GM06990 (cell line): ENCODE data around the gene CDC25B.

ENCODE experiments used
- DNase-seq: peaks from one replicate; pipeline ENCODE4 v3.0.0-alpha.2; 2011; ENCODE audit not compliant: insufficient read length; ENCODE audit errors: extremely low read depth
- H3K27me3 ChIP-seq: replicated peaks from 2 replicates; pipeline ENCODE4 v1.6.0; 2011; ENCODE audit warnings: low read length; ENCODE audit not compliant: control insufficient read depth, insufficient read depth
- H3K36me3 ChIP-seq: 2 replicates; pipeline ENCODE4 v1.5.1; 2011; ENCODE audit warnings: low read length; ENCODE audit not compliant: control insufficient read depth, insufficient read depth
- H3K4me3 ChIP-seq: replicated peaks from 2 replicates; pipeline ENCODE4 v1.5.1; 2011; ENCODE audit warnings: low read depth, mild to moderate bottlenecking, control low read depth, low read length
- TF ChIP-seq, protein P1 (sequence below): IDR thresholded peaks from 2 replicates; pipeline ENCODE4 v1.5.1; 2011; ENCODE audit warnings: low read length, control low read depth, mild to moderate bottlenecking, inconsistent platforms; ENCODE audit not compliant: insufficient read depth, poor library complexity, severe bottlenecking

The CDC25B gene

DNA sequence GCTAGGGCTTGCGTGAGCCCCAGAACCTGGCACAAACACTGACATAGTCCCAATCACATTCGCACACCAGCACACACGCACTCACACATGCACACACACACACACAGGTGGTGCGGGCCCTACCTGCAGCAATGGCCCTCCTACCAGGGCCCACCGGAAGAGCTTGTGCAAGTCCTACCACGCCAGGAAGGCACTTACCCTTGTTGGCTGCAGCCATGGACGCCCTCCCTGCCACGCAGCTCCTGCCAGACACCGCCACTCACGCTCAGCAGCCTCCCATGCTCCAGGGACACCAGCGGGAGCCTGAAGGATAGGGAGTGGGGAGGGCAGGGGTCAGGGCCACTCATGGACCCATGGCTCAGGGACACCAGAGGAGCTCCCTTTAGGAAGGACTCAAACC, 36.2 kb upstream of the CDC25B start:
- TF ChIP-seq, protein P1, sequence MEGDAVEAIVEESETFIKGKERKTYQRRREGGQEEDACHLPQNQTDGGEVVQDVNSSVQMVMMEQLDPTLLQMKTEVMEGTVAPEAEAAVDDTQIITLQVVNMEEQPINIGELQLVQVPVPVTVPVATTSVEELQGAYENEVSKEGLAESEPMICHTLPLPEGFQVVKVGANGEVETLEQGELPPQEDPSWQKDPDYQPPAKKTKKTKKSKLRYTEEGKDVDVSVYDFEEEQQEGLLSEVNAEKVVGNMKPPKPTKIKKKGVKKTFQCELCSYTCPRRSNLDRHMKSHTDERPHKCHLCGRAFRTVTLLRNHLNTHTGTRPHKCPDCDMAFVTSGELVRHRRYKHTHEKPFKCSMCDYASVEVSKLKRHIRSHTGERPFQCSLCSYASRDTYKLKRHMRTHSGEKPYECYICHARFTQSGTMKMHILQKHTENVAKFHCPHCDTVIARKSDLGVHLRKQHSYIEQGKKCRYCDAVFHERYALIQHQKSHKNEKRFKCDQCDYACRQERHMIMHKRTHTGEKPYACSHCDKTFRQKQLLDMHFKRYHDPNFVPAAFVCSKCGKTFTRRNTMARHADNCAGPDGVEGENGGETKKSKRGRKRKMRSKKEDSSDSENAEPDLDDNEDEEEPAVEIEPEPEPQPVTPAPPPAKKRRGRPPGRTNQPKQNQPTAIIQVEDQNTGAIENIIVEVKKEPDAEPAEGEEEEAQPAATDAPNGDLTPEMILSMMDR, result no peak
- Histone ChIP-seq H3K36me3 (peaks cover 2% of the 10 kb centered on the region), H3K27me3 (no peaks in the 10 kb centered on the region), H3K4me3 (no peak overlapping the region)
- DNase-seq, result no peak

DNA sequence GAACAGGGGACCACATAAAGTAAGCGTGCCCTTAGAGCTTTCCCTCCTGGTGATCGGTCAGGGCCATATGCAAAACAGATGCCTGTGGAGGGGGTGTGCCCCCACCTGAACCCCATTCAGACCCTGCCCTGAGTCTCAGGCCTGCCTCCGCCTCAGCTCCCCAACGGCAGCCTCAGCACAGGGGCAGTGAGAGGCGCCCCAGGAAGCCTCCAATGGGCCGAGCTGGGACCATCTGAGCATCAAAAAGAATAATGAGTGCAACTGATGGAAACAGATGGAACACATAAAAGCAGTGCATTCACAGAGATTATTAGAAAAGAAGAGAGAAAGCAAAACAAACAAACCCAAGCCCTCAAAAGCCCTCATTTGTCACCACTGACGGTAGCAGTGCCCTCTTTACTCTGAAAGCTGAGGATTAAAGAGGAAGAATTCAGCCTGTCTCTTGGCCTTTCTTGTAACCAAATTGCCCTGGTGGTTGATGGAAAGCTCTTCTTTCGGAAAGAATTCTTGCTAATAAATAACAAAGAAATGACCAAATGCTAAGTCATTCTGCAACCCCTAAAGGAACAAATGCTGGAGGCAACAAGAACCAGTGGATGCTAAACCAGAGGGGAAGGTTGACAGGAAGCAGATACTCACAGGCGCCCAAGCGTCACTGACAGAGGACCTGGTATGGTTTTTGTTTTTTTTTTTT, 35.3 kb upstream of the CDC25B start:
- Histone ChIP-seq H3K36me3 (peaks cover 2% of the 10 kb centered on the region), H3K4me3 (no peak overlapping the region), H3K27me3 (no peaks in the 10 kb centered on the region)
- TF ChIP-seq, protein P1, result no peak
- DNase-seq, result no peak

DNA sequence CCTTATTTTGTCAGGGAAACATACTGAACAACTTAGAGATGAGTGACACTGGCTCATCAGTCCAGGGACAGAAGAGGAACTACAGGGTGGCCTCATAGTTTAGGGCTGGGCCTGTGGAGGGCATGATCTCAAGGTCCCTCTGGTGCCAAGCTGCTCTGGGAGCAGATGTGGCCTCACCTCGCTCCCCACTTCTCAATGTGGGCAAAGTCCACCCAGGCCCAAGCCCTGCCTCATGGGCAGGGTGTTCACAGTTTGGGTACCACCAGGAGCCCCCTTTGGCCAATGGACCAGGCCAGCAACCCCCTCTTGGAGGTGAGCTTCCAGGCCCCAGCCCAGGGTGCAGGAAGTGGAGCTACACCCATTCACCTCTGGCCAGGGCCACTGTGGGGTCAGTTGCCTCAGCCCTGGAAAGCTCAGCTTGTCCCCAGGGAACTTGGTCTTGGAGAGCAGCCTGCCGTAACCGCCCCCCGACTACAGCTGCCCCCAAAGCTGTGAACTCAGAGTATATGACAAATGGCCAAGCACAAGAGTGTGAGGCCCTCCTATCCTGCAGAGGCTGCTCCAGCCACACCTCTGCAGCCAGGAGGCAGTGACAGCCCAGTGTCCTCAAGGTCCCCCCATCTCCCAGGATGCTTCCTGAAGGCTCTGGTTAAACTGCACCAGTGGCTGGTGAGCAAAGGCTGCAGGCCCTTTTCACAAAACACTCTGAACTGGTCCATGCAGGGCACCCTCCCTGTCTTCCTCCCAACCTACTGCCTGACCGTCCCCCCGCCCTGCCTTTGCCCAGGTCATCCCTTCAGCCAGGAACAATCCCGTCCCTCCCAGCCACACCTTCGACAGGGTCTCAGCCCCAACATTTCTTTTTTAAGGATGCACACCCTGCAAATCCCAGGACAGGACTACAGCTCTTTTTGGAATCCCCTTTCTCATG, 32.2 kb upstream of the CDC25B start:
- no peak overlapping the region for H3K4me3 ChIP-seq
- H3K36me3 ChIP-seq, result no peaks in the 10 kb centered on the region; the same call in none of the 2 replicates
- no peaks in the 10 kb centered on the region for H3K27me3 ChIP-seq
- TF ChIP-seq, protein P1, result no peak
- DNase-seq, result no peak

DNA sequence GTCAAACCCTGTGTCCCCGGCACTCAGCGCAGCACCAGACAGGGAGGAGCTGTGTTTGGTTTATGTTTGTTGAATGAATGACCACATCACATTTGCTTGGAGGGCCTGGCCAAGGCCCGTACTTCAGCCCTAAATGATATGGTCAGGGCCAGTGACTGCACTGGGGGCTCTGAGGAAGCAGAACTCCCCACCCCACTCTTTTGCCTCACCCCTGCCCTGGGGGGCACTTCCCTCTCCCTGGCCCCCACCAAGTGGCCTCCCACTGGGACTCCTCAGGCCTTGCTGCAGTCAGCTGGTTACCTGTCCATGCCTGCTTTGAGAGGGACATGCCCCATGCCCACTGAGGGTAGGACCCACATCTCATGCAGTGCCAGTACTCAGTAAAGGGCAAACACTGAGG, 31.5 kb upstream of the CDC25B start:
- Histone ChIP-seq H3K4me3 (no peak overlapping the region), H3K36me3 (no peaks in the 10 kb centered on the region; the same call in none of the 2 replicates), H3K27me3 (no peaks in the 10 kb centered on the region)
- DNase-seq, result no peak
- TF ChIP-seq, protein P1, result no peak

DNA sequence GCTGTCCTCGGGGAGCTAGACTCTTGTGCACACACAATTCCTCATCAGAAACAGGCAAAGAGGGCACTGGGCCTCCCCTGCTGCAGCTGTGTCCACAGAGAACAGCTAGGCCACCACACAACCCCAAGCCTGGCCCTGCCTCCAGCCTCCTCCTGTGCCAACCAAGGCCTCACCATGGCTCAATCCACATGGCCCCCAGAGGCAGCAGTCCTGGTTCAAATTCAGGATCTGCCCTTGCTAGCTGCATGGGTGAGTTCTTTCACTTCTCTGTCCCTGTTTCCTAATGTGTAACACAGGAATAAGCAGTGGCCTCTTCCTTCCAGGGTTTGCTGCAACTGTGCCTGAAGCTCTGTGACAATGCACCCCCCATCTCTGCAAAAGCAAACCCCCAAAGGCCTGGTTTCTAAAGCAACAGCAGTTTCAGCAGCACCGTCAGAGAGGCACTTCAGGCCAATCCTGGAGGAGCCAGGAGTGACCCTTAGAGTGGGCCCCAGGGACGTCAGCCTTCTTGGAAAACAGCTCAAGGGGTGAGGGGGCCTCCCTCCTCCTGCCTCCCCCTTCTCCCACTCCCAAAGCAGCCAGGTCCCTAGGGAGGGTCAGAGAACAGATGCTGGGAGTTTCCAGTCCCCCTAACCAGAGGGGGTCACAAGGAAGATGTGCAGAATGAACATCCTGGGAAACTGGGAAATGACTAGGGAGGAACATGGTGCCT, 30.8 kb upstream of the CDC25B start:
- TF ChIP-seq, protein P1, result no peak
- no peak for DNase-seq
- Histone ChIP-seq H3K4me3 (no peak overlapping the region), H3K27me3 (no peaks in the 10 kb centered on the region), H3K36me3 (no peaks in the 10 kb centered on the region; the same call in none of the 2 replicates)
